ENCODE measurements around the gene RRP9.

RRP9 gene

GRCh38 chr3:51938780-51939425 lies 2.8 kb downstream of the RRP9 start:
- peaks cover 34% of the 10 kb centered on the region for H3K36me3 ChIP-seq (replicated peaks)
- no peak overlapping the region for H3K4me3 ChIP-seq (ENCODE audit: low read depth, low read length)
- no peak for TF ChIP-seq CTCF (IDR thresholded peaks at IDR 0.05; ENCODE audit: low read depth, low read length, missing control alignments)
- H3K27me3 ChIP-seq (replicated peaks): no peaks in the 10 kb centered on the region
- no peak overlapping the region for H3K27ac ChIP-seq
- in situ Hi-C loops (cut with HindIII; ENCODE audit: low pct_ligation_motif_present, low sequenced_read_pairs): no loop called here
- DNase-seq: no peak

- Histone ChIP-seq H3K27me3 (replicated peaks) (no peaks in the 10 kb centered on the region), H3K27ac (no peak overlapping the region), H3K36me3 (replicated peaks) (peaks cover 38% of the 10 kb centered on the region), H3K4me3 (ENCODE audit: low read depth, low read length) (no peak overlapping the region)
- in situ Hi-C loops (cut with HindIII; ENCODE audit: low pct_ligation_motif_present, low sequenced_read_pairs): no loop called here
- no peak for DNase-seq
- TF ChIP-seq CTCF (IDR thresholded peaks at IDR 0.05; ENCODE audit: low read depth, low read length, missing control alignments): no peak
Measured at GRCh38 chr3:51937611-51938450, 3.9 kb downstream of the RRP9 start.

- DNase-seq: no peak
- in situ Hi-C loops (cut with HindIII; ENCODE audit: low pct_ligation_motif_present, low sequenced_read_pairs): no loop called here
- no peaks in the 10 kb centered on the region for H3K27me3 ChIP-seq (replicated peaks)
Measured at GRCh38 chr3:51937014-51937413, 4.7 kb downstream of the RRP9 start.

DNA sequence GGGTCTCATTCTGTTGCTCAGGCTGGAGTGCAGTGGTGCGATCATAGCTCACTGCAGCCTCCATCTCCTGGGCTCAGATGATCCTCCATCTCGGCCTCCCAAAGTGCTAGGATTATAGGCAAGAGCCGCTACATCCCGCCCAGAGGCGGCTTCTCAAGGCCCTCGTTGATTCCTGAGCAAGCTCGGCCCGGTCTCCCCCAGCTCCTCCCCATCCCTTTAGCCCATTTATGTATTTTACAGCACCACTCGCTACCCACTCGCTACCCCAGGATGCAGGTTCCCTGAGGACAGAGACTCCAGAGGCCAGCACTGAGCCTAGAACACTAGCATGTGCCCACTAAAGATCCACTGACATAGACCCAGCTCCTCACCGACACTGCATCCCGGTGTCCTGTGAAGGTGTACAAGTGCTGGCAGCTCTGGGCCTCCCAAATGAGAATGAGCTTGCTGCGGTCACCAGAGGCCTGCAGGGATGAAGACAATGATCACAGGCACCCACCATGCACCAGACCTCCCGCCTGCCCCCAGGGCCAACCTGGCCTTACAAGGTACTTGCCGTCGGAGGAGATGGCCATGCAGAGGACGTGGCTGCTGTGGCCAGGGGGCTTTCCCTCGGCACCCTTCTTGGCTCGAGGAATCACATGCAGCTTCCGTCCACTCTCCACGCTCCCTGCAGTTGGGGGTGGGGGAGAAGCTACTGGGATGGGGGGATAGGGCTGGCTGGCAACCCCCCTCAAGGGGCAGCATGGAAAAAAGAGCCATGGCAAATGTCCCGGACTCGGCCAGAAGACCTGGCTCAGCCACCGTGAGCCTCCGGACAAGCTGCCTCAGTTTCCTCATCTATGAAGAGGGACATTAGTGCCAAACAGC lies 5.6 kb downstream of the RRP9 start:
- H3K27ac ChIP-seq: no peak overlapping the region
- no peak for DNase-seq
- H3K36me3 ChIP-seq (replicated peaks): peaks cover 38% of the 10 kb centered on the region
- no peaks in the 10 kb centered on the region for H3K27me3 ChIP-seq (replicated peaks)
- in situ Hi-C loops (cut with HindIII; ENCODE audit: low pct_ligation_motif_present, low sequenced_read_pairs): no loop called here
- no peak for TF ChIP-seq CTCF (IDR thresholded peaks at IDR 0.05; ENCODE audit: low read depth, low read length, missing control alignments)
- H3K4me3 ChIP-seq (ENCODE audit: low read depth, low read length): no peak overlapping the region

More at GRCh38 chr3:51937014-51937413, 4.7 kb downstream of the RRP9 start:
- no peak overlapping the region for H3K27ac ChIP-seq
- no peak for TF ChIP-seq CTCF (IDR thresholded peaks at IDR 0.05; ENCODE audit: low read depth, low read length, missing control alignments)
- no peak overlapping the region for H3K4me3 ChIP-seq (ENCODE audit: low read depth, low read length)
- H3K36me3 ChIP-seq (replicated peaks): peaks cover 38% of the 10 kb centered on the region

DNA sequence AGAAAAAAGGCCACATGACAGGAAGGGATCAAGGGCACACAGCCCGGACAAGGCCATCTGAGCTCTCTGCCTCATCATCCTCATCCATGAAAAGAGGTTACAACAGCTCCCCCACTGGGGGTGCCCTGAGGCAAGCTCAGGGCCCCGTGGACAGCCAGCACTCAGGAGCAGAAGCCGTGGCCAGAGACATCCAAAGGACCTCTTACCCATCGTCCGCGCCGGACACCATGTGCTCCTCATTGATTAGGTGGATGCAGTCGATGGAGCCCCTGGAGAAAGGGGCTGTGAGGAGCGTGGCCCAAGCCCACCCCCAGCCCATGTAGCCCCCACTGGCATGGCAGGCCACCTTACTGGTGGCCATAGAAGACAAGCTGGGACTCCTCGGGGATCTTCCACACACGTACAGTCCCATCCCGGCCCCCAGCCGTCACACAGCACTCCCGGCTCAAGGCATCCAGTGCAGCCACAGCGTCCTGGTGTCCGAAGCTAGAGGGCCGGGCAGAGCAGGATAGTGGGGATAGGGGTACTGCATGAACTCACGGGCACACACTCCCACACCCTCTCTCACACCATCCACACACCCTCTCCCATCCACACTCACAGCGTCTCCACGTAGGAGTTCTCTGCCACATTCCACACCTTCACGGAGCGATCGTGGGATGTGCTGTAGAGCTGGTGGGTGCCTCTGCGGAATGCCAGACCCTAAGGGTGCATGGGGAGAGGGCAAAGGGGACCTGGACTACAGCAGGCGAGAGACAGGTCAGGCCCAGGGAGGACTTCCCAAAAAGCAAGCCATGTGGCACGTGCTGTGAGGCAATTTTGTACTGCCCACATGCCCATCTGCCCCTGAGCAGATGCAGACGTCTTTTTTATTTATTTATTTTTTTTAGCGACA lies 6.5 kb downstream of the RRP9 start:
- Histone ChIP-seq H3K4me3 (ENCODE audit: low read depth, low read length) (no peak overlapping the region), H3K27me3 (replicated peaks) (no peaks in the 10 kb centered on the region), H3K27ac (no peak overlapping the region), H3K36me3 (replicated peaks) (peaks cover 38% of the 10 kb centered on the region)
- in situ Hi-C loops (cut with HindIII; ENCODE audit: low pct_ligation_motif_present, low sequenced_read_pairs): no loop called here
- no peak for DNase-seq
- TF ChIP-seq CTCF (IDR thresholded peaks at IDR 0.05; ENCODE audit: low read depth, low read length, missing control alignments): no peak
